HG03196 (cell line): ENCODE data around the gene CSMD2.

Experiments used
- ATAC-seq: cut with Tn5 transposase; IDR thresholded peaks from one replicate; pipeline ENCODE4 v1.9.1; 2021; ENCODE audit not compliant: unreplicated experiment

Gene CSMD2

DNA sequence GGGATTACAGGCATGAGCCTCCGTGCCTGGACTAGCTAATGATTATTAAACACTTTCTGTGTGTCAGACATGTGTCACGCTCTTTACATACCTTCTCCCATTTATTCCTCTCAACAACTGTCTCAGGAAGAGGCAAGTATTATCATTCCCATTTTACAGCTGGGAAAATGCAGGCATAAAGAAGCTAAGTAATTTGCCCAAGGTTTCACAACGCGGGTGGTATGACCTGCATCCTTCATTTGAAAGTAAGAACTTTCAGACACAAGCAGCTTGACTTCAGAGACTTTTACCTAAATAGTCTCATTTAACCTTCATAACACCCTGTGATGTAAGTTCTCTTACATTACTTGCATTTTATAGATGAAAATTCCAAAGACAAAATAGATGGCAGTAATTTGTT is 693.6 kb downstream of the CSMD2 start:
- no peak for ATAC-seq

DNA sequence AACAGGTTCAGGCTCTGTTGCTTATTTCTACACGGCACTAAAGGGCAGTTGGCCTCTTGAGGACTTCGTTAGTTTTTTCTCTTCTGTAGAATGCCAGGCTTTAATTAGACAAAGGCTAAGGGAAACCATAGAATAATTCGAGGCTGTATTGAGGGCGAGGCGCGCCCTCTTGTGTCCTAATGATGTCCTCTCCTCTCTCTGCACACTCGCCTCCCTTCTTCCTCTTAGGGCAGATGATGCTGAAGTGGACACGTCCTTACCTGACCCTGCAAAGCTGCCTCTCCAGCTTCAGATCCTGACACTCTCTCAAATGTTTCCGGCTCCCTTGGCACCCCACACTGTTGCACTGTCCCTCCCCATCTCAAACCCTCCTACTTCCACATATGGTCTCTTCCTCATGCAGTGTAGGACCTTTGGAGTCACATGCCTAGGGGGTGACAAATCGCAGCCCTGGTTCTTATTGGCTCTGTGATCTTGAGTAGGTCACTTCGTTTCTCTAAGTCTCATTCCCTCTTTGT is 694.5 kb downstream of the CSMD2 start:
- no peak for ATAC-seq

DNA sequence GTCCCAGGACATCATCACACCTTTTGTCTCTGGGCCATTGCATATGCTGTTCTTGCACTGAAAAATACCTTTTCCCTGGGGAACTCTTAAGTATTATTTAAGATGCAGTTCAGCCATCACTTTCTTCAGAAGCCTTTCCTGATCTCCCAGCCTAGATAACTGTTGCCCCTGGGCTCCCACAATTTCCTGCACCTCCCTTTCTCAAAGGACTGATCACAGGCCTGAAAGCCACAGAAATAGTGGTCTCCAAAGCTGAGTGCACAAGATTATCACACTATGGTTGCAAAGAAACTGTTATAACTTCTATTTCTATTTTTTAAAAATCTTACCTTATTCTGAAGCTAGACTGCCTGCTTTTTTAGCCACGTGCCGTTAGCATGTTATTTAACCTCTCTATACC is 695.3 kb downstream of the CSMD2 start:
- no peak for ATAC-seq

DNA sequence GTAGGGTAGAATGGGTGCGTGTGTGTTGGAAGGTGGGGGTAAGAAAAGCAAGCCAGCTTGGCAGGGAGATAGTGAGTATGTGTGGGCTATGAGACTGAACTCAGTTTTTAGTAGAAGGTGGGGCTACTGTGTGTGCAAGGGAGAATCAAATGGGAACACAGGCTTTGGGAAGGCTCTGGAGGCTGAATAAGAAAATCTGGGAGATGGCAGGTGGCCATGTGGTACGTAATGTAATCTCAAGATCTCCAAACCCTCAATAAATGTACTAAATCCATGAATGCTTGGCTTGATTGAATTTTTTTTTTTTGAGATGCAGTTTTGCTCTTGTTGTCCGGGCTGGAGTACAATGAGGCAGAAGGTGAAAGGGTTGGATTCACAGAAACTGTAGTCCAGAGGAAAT is 696.1 kb downstream of the CSMD2 start:
- ATAC-seq: no peak

DNA sequence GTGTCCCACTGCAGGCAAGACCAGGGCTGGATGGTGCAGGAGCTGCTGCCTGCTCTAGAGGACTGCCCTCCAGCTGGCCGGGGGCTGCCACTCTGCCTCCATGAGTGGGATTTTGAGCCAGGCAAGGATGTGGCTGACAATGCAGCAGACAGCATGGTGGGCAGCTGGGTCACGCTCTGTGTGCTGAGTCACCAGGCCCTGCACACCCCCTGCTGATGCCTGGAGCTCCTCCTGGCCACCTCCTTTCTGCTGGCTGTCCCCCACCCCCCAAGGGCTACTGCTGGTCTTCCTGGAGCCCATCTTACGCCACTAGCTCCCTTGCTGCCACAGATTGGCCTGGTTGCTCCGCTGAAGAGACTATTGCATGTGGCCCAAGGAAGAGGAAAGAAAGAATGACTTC is 696.5 kb downstream of the CSMD2 start:
- ATAC-seq: no peak

DNA sequence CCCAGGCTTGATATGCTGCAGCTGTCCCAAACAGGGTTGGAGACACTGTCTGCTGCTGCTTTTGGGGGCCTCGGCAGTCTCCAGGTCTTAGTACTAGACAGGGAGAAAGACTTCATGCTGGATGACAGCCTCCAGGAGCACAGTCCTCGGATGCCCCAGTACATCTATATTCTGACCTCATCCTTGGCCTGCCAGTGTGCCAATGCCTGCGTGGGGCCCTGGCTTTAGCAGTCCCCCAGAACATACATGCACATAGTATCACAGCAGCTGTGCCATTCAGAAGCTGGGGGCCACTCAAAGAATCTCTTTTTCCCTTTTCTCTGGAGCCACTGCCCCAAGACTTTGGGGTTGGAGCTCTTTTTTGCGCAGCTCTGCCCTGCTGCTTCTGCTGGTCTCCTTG is 697.0 kb downstream of the CSMD2 start:
- ATAC-seq: no peak

DNA sequence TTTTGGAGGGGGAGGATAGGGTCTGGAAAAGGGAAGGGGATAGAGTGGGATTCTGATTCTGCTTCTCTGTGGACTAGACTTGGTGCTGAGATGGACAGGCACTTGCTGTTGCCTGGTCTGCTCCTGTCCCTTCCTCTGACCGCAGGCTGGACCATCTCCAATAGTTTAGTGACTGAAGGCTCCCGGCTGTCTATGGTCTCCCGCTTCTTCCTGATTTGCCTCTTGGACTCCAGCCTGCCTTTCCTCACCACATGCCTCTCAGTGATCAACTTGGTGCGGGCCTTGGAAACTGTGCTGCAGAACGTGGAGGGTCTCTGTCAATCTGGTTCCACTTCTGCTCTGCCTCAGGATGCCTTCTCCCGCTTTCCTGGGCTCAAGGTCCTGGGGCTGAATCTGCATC is 698.9 kb downstream of the CSMD2 start:
- no peak for ATAC-seq

DNA sequence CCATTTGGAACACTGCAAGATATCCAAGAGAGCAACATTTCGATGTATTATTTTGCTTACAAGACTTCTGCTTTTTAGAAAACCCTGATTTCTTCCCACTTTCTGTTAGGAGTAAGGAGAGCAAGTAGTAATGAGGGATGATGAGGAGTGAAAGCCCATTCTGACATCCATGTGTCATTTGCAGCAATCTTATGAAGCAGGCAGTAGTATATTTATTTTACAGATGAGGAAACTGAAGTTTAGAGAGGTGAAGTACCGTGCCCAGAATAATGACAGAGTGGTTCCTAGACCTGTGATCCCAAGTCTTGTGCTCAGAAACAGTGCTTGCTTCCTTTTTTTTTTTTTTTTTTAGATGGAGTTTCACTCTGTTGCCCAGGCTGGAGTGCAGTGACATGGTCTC is 699.7 kb downstream of the CSMD2 start:
- ATAC-seq: no peak

DNA sequence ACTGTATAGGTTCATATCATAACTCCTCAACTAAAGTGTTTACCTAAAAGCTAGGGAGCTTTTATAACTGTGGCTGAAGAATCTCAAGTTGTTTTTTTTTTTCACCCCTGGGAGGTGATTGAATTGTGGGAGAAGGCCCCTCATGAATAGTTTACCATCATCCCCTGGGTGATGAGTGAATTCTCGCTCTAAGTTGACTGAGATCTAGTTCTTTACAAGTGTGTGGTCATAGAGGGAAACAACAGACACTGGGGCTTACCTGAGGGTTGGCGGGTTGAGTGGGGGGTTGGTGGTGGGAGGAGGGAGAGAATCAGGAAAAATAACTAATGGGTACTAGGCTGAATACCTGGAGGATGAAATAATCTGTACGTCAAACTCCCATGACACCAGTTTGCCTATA is 700.5 kb downstream of the CSMD2 start:
- no peak for ATAC-seq
